Subcutaneous adipose tissue (tissue), 4 donors: ENCODE data around the gene CATSPER4. TPM values are rescaled to one million over a fixed set of nuclear protein-coding genes. Genes with fewer than 3 reads are reported as not detected.

Experiments
- total RNA-seq, 4 donors: library from RNA; depleted of rRNA; stranded (reverse); fragments of >200 nt; gene quantifications; one replicate each; pipeline ENCODE4 v1.1.0, GENCODE V29; 2016
- TF ChIP-seq, protein P1 (sequence below): fragments of 450-650 bp; IDR thresholded peaks from one replicate; pipeline ENCODE4 v1.5.1; 2016; ENCODE audit warnings: low read depth, mild to moderate bottlenecking, control low read depth, antibody characterized with exemption, moderate library complexity

Gene CATSPER4
- total RNA-seq, 4 donors from 2014 or later = not detected

DNA sequence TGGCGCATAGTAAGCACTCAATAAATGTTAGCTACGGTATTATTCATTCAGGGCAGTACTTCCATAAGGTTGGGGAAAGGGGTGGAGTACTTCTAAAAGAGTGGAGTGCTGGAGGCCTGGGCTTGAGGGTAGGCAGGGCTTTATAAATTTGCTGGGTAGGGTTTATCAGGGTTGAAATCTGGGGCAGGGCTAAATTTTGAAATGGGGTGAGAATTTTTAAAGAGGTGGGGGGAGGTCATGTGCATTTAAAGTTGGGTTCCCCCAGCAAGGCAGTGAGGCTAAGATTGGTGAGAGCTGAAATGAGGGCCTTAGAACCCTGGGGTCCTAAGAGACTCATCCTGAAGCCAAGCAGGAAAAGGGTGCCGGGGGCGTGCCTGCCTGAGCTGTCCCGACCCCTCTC is 10.0 kb downstream of the CATSPER4 start:
- TF ChIP-seq, protein P1, sequence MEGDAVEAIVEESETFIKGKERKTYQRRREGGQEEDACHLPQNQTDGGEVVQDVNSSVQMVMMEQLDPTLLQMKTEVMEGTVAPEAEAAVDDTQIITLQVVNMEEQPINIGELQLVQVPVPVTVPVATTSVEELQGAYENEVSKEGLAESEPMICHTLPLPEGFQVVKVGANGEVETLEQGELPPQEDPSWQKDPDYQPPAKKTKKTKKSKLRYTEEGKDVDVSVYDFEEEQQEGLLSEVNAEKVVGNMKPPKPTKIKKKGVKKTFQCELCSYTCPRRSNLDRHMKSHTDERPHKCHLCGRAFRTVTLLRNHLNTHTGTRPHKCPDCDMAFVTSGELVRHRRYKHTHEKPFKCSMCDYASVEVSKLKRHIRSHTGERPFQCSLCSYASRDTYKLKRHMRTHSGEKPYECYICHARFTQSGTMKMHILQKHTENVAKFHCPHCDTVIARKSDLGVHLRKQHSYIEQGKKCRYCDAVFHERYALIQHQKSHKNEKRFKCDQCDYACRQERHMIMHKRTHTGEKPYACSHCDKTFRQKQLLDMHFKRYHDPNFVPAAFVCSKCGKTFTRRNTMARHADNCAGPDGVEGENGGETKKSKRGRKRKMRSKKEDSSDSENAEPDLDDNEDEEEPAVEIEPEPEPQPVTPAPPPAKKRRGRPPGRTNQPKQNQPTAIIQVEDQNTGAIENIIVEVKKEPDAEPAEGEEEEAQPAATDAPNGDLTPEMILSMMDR = no peak

DNA sequence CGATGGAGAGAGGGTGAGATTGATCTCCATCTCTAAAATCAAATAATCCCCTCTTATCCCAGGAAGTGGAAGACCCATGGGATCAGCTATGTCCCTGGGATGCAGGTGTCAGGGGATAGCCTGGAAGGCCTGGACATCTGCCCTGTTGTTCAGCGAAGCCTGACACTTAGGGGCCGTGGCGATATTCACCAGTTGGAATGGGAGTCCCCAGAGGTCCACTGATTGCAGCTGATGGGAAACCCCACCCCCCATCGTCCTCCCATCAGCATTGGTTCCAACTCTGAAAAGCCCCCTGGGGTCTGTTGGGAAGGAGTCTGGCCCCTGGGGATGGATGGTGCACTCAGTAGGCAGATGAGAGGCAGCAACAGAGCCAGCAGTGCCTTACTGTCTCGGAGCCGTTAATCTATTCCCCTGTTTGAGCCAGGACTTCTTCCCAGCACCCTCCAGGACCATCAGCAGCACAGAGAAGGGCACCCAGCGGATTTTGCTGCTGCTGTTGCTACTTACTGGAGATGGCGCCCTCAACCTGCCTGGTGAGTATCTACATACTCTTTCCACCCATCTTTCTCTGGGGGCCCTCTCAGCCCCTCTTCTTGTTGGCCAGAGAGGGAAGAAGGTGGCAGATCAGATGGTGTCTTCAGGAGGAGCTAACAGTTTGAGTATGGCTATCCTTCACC is 13.4 kb downstream of the CATSPER4 start:
- TF ChIP-seq, protein P1 = no peak

DNA sequence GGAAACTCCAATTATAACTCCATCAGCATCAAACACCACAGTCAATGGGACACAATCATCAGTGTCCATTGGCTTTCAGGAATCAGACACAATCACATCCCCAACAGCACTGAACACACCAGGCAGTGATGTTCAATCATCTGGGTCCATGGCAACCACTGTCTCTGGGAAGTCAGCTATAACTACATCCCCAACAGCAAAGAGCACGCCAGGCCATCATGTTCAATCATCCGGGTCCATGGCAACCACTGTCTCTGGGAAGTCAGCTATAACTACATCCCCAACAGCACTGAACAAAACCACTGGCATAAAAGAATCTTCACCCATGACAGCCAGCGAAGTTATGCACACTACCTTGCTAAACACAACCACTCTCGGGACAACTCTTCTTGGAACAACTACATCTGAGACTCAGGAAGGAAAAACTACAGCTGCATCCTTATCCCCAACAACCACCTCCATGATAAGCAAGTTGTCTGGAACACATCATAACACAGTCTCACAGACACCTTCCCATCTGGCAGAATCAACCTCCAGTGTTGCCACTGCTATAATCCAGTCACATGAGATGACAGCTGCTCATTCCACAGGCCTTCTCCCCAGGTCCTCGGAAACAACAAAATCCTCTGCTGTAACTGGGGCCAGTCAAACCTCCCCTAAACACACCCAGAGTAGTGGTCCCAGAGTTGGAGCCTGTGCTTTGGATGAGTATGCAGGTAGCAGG is 19.9 kb downstream of the CATSPER4 start:
- TF ChIP-seq, protein P1 = no peak

DNA sequence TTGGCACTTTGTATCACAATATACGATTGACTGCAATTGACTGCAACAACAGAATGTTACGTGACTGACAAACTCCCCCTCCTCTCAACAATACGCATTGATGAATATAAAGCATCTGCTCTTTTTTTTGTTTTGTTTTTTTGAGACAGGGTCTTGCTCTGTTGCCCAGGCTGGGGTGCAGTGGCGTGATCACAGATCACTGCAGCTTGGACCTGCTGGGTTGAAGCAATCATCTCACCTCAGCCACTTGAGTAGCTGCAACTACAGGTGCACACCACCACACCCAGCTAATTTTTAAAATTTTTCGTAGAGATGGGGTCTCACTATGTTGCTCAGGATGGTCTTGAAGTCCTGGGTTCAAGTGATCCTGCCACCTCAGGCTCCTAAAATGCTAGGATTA is 22.3 kb downstream of the CATSPER4 start:
- TF ChIP-seq, protein P1 = no peak

DNA sequence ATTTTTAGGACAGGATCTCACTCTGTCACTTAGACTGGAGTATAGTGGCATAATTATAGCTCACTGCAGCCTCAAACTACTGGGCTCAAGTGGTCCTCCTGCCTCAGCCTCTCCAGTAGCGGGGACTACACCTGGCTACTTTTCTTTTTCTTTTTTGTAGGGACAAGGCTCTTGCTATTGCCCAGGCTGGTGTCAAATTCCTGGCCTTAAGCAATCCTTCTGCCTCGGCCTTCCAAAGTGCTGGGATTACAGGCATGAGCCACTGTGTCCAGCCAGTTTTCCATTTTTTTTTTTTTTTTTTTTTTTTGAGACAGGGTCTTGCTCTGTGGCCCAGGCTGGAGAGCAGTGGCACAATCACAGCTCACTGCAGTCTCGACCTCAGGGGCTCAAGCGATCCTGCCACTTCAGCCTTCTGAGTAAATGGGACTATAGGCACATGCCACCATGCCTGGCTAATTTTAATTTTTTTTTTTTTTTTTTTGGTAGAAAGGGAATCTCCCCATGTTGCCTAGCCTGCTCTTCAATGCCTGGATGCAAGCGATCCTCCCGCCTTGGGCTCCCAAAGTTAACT is 23.0 kb downstream of the CATSPER4 start:
- TF ChIP-seq, protein P1 = no peak

DNA sequence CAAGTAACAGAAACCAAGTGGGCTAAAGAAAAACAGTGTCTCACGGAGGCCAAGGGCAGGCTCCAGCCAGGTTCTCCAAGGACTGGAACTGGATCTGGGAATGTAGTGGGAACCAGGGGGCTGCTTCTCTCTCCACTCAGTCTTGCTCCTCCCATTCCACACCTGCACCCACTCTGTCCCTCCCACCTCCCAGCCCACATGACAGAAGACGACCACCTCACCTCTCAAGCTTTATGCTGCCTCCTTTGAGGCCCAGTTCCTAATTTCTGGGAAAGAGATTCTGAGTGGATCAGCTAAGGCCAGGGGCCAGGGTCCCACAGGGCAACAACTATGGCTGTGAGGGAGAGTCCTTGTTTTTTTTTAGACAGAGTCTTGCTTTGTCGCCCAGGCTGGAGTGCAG is 24.8 kb downstream of the CATSPER4 start:
- TF ChIP-seq, protein P1 = no peak

DNA sequence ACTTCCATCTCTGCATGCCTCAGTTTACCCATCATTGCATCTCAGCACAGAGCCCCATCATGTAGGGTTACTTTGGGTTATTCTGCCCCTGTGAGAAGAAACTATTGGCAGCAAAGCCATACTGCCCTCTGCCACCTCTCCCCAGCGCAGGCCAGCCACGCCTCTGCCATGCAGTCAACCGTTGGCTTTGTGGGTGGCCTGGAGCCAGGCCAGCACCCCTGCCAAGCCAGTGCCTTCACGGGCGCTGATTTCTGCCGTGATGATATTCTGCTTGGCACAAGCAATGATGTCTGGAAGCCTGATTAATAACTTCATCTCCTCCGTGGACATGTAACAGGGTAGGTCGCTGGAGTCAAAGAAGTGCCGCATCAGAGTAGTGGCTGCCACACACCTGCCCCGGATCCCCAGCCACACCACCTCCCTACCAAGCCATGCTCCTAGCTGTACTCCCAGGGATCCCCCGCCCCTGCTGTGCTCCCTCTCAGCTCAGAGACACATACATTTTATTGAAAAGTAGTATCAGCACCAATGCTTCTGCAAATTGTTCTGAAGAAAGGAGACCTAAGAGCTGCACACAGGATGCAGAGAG is 28.6 kb downstream of the CATSPER4 start:
- TF ChIP-seq, protein P1 = no peak
